ENCODE measurements around the gene CHID1. TPM values are rescaled to one million over a fixed set of nuclear protein-coding genes. Genes with fewer than 3 reads are reported as not detected.

The CHID1 gene
- total RNA-seq, 1 donor from 2014 or later, result 112 TPM

- DNase-seq (ENCODE audit: extremely low spot score, unreplicated experiment), result peak; percentile 94
- TF ChIP-seq, protein P1, sequence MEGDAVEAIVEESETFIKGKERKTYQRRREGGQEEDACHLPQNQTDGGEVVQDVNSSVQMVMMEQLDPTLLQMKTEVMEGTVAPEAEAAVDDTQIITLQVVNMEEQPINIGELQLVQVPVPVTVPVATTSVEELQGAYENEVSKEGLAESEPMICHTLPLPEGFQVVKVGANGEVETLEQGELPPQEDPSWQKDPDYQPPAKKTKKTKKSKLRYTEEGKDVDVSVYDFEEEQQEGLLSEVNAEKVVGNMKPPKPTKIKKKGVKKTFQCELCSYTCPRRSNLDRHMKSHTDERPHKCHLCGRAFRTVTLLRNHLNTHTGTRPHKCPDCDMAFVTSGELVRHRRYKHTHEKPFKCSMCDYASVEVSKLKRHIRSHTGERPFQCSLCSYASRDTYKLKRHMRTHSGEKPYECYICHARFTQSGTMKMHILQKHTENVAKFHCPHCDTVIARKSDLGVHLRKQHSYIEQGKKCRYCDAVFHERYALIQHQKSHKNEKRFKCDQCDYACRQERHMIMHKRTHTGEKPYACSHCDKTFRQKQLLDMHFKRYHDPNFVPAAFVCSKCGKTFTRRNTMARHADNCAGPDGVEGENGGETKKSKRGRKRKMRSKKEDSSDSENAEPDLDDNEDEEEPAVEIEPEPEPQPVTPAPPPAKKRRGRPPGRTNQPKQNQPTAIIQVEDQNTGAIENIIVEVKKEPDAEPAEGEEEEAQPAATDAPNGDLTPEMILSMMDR (IDR thresholded peaks at IDR 0.05), result no peak
- H3K27me3 Mint-ChIP-seq (ENCODE audit: unreplicated experiment), result no peaks in the 10 kb centered on the region
- peaks cover 2% of the 10 kb centered on the region for H3K36me3 Mint-ChIP-seq (ENCODE audit: unreplicated experiment)
- peak overlapping the region; percentile 90 for H3K27ac Mint-ChIP-seq (ENCODE audit: unreplicated experiment)
- no peaks in the 10 kb centered on the region for H3K9me3 Mint-ChIP-seq (ENCODE audit: unreplicated experiment)
- H3K4me3 Mint-ChIP-seq (ENCODE audit: unreplicated experiment), result peak overlapping the region; percentile 78
- H3K4me1 Mint-ChIP-seq (ENCODE audit: unreplicated experiment), result peaks cover 50% of the 10 kb centered on the region
Measured at GRCh38 chr11:834371-835316, 76.0 kb downstream of the CHID1 start.

GRCh38 chr11:833849-834311, 76.7 kb downstream of the CHID1 start:
- H3K4me1 Mint-ChIP-seq (ENCODE audit: unreplicated experiment), result peaks cover 54% of the 10 kb centered on the region
- H3K9me3 Mint-ChIP-seq (ENCODE audit: unreplicated experiment), result no peaks in the 10 kb centered on the region
- DNase-seq (ENCODE audit: extremely low spot score, unreplicated experiment), result no peak
- H3K27me3 Mint-ChIP-seq (ENCODE audit: unreplicated experiment), result no peaks in the 10 kb centered on the region
- peak overlapping the region; percentile 78 for H3K4me3 Mint-ChIP-seq (ENCODE audit: unreplicated experiment)
- TF ChIP-seq, protein P1 (IDR thresholded peaks at IDR 0.05), result no peak
- peak overlapping the region; percentile 90 for H3K27ac Mint-ChIP-seq (ENCODE audit: unreplicated experiment)
- H3K36me3 Mint-ChIP-seq (ENCODE audit: unreplicated experiment), result no peaks in the 10 kb centered on the region

DNA sequence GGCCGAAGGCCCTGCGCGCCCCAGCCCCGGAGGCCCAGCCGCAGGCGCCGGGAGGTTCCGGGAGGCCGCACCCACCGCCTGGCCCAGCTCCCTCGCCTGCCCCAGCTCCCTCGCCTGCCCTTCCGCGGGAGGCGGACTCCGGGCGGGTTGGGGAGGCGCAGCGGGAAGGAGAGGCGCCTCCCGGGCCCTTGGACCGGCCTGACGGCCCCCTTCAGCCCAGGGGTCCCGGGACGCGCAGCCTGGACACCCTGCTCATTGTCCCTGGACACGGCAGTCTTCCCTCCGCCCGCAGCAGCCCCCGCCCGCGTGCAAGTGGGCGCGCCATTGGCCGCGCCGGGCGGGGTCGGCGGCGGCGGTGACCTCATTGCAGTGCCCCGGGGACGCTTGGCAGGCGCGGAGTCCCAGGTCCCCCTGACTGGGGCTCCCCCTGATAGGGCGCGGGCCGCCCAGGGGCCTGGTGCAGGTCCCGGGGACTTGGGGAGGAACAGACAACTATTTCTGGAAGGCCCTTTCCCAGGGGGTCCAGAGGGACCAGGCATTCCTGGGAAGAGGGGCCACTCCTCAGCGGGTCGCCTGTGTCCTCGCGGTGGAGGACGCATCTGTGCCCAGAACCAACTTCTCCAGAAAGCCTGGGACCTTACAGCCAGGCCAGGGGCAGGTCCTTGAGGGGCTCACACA, 77.4 kb downstream of the CHID1 start:
- H3K4me3 Mint-ChIP-seq (ENCODE audit: unreplicated experiment), result peak overlapping the region; percentile 78
- peak overlapping the region; percentile 90 for H3K27ac Mint-ChIP-seq (ENCODE audit: unreplicated experiment)
- no peaks in the 10 kb centered on the region for H3K36me3 Mint-ChIP-seq (ENCODE audit: unreplicated experiment)
- peaks cover 57% of the 10 kb centered on the region for H3K4me1 Mint-ChIP-seq (ENCODE audit: unreplicated experiment)
- H3K9me3 Mint-ChIP-seq (ENCODE audit: unreplicated experiment), result no peaks in the 10 kb centered on the region
- no peaks in the 10 kb centered on the region for H3K27me3 Mint-ChIP-seq (ENCODE audit: unreplicated experiment)
- DNase-seq (ENCODE audit: extremely low spot score, unreplicated experiment), result no peak
- TF ChIP-seq, protein P1 (IDR thresholded peaks at IDR 0.05), result no peak

DNA sequence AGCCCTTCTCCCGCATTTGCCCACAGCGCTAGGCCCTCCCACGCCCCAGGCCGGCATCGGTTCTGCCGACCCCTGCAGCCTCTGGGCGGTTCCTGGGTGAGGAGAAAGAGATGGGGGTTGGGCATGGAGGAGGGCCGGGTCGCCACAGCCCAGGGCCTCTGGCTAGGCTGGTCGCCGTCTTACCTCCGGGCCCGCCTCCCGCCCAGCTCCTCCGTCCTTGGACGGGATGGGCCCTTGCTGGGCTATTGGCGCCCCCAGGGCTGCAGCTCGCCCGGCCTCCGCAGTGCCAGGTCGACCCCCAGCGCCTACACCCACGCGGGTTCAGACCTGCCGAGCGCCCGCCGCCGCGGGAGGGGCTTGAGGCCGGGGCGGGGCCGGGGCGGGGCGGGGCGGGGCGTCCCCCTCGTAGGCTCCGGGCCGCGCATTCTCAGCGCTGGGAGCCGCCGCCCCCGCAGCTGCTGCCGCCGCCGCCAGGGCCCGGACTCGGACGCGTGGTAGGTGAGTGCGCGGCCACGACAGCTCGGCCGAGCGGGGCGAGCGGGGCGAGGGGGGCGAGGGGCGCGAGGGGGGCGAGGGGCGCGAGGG, 78.0 kb downstream of the CHID1 start, which contains the start of gene CD151:
TSS of gene CD151 (plus strand) at position 424 of the 585 bp plus-strand sequence. CDS start 3,118 bp downstream, outside the sequence.
- H3K36me3 Mint-ChIP-seq (ENCODE audit: unreplicated experiment), result no peaks in the 10 kb centered on the region
- H3K27ac Mint-ChIP-seq (ENCODE audit: unreplicated experiment), result peak within 1 kb of the TSS; percentile 90
- DNase-seq (ENCODE audit: extremely low spot score, unreplicated experiment), result no peak
- TF ChIP-seq, protein P1 (IDR thresholded peaks at IDR 0.05), result no peak
- H3K4me3 Mint-ChIP-seq (ENCODE audit: unreplicated experiment), result peak within 1 kb of the TSS; percentile 78
- no peaks in the 10 kb centered on the region for H3K27me3 Mint-ChIP-seq (ENCODE audit: unreplicated experiment)
- H3K9me3 Mint-ChIP-seq (ENCODE audit: unreplicated experiment), result no peaks in the 10 kb centered on the region
- peaks cover 61% of the 10 kb centered on the region for H3K4me1 Mint-ChIP-seq (ENCODE audit: unreplicated experiment)
